SK-N-DZ (cell line): ENCODE results near the gene BBS1.
A peak's percentile ranks its signal among the peaks of the same experiment; 100 is the strongest.

Source experiments
- DNase-seq: peaks from one replicate; pipeline ENCODE4 v3.0.0-alpha.2; 2015; ENCODE audit warnings: low spot score

BBS1 gene

GRCh38 chr11:66477263-66478201 lies 32.9 kb upstream of the BBS1 start:
- no peak for DNase-seq

GRCh38 chr11:66478729-66479393 lies 31.6 kb upstream of the BBS1 start:
- DNase-seq = peak; percentile 52

- DNase-seq = no peak
Observed at GRCh38 chr11:66479394-66480116, 30.9 kb upstream of the BBS1 start.

- peak; percentile 97 for DNase-seq
Observed at GRCh38 chr11:66480117-66480938, 30.1 kb upstream of the BBS1 start, which contains the start of gene DPP3. DPP3 (plus strand) TSS chr11:66480434; CDS start chr11:66482201, 1,767 bp downstream.

GRCh38 chr11:66484806-66485380 lies 25.5 kb upstream of the BBS1 start:
- DNase-seq = no peak

GRCh38 chr11:66488957-66489356 lies 21.5 kb upstream of the BBS1 start:
- DNase-seq = no peak

GRCh38 chr11:66489636-66490035 lies 20.8 kb upstream of the BBS1 start:
- DNase-seq = no peak

GRCh38 chr11:66491315-66491935 lies 19.0 kb upstream of the BBS1 start:
- no peak for DNase-seq

- DNase-seq = no peak
Observed at GRCh38 chr11:66492161-66492865, 18.1 kb upstream of the BBS1 start.

GRCh38 chr11:66493130-66493529 lies 17.3 kb upstream of the BBS1 start:
- no peak for DNase-seq

GRCh38 chr11:66494458-66494857 lies 16.0 kb upstream of the BBS1 start:
- DNase-seq = no peak

GRCh38 chr11:66494935-66495334 lies 15.5 kb upstream of the BBS1 start:
- no peak for DNase-seq

- no peak for DNase-seq
Observed at GRCh38 chr11:66495401-66495854, 15.0 kb upstream of the BBS1 start.

GRCh38 chr11:66497206-66497605 lies 13.2 kb upstream of the BBS1 start:
- DNase-seq = no peak

GRCh38 chr11:66498506-66498905 lies 11.9 kb upstream of the BBS1 start:
- no peak for DNase-seq

GRCh38 chr11:66505276-66505816 lies 5.1 kb upstream of the BBS1 start:
- no peak for DNase-seq

GRCh38 chr11:66509131-66509561 lies 1.3 kb upstream of the BBS1 start:
- DNase-seq = no peak

GRCh38 chr11:66510990-66511339 lies 530 bp downstream of the BBS1 start:
- DNase-seq = no peak

- DNase-seq = no peak
Observed at GRCh38 chr11:66523611-66524010, 13.2 kb downstream of the BBS1 start.
